Measurements from ENCODE around the gene ARID1B.

GRCh38 chr6:156957931-156958547 lies 180.9 kb downstream of the ARID1B start:
- TF ChIP-seq CTCF (IDR thresholded peaks at IDR 0.05 in 8 of 11, conservative IDR thresholded peaks at IDR 0.05 in 3 of 11) (no peak), POLR2AphosphoS5 (IDR thresholded peaks at IDR 0.05) (no peak)
